Osteocyte (in vitro differentiated cells): ENCODE measurements around the gene SKAP1. TPM values are rescaled to one million over a fixed set of nuclear protein-coding genes. Genes with fewer than 3 reads are reported as not detected.

ENCODE experiments used
- DNase-seq: peaks from one replicate; pipeline ENCODE4 v3.0.0; 2021; ENCODE audit warnings: mixed read lengths; ENCODE audit not compliant: unreplicated experiment; ENCODE audit errors: extremely low spot score
- H3K27ac Mint-ChIP-seq: one replicate; pipeline ENCODE4 v1.8.0; 2021; ENCODE audit warnings: mild to moderate bottlenecking, mixed read lengths; ENCODE audit not compliant: unreplicated experiment
- H3K27me3 Mint-ChIP-seq: one replicate; pipeline ENCODE4 v1.8.0; 2021; ENCODE audit warnings: mixed read lengths; ENCODE audit not compliant: unreplicated experiment
- H3K36me3 Mint-ChIP-seq: one replicate; pipeline ENCODE4 v1.8.0; 2021; ENCODE audit warnings: mixed read lengths; ENCODE audit not compliant: unreplicated experiment
- H3K4me1 Mint-ChIP-seq: one replicate; pipeline ENCODE4 v1.8.0; 2021; ENCODE audit warnings: mixed read lengths; ENCODE audit not compliant: unreplicated experiment
- H3K4me3 Mint-ChIP-seq: one replicate; pipeline ENCODE4 v1.8.0; 2021; ENCODE audit warnings: mild to moderate bottlenecking, moderate library complexity, mixed read lengths; ENCODE audit not compliant: unreplicated experiment
- H3K9me3 Mint-ChIP-seq: one replicate; pipeline ENCODE4 v1.8.0; 2021; ENCODE audit warnings: mixed read lengths; ENCODE audit not compliant: unreplicated experiment
- CTCF ChIP-seq: fragments of 200-600 bp; sonication (generic); IDR thresholded peaks from 2 replicates; pipeline ENCODE4 v1.5.0; 2021; ENCODE audit warnings: antibody characterized with exemption, mild to moderate bottlenecking, moderate library complexity
- total RNA-seq: library from RNA; stranded (reverse); gene quantifications from 2 replicates; pipeline ENCODE4 v1.2.1, GENCODE V29; 2021

SKAP1 gene
- total RNA-seq, 1 donor from 2014 or later: not detected

DNA sequence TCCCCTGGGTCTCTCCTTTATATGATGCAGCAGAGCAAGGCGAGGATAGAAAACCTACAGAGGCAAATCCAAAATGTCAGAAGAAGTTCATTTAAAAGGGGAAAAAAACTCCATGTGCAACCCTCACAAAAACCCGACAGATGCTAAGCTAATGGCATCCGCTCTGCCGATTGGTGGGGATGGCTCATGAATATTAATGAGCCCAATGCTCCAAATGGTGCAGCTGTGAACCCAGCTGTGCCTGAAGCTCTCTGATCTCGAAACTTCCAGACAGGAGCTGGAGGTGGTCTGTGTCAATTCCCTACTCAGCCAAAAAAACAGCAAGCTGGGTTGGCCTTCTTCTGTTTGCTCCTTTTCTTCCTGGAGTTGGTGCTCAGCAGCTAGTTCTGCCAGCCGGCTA is 306.9 kb downstream of the SKAP1 start:
- Mint-ChIP-seq H3K36me3 (peaks cover 38% of the 10 kb centered on the region), H3K27ac (no peak overlapping the region), H3K27me3 (no peaks in the 10 kb centered on the region), H3K4me1 (peaks cover 1% of the 10 kb centered on the region), H3K4me3 (no peak overlapping the region), H3K9me3 (no peaks in the 10 kb centered on the region)
- TF ChIP-seq CTCF: no peak
- no peak for DNase-seq

- Mint-ChIP-seq H3K36me3 (peaks cover 42% of the 10 kb centered on the region), H3K9me3 (no peaks in the 10 kb centered on the region), H3K27me3 (no peaks in the 10 kb centered on the region), H3K4me3 (no peak overlapping the region), H3K4me1 (no peaks in the 10 kb centered on the region), H3K27ac (no peak overlapping the region)
- TF ChIP-seq CTCF: no peak
- no peak for DNase-seq
Measured at GRCh38 chr17:48122665-48123045, 307.4 kb downstream of the SKAP1 start.

GRCh38 chr17:48121923-48122664 is 307.9 kb downstream of the SKAP1 start:
- Mint-ChIP-seq H3K4me1 (no peaks in the 10 kb centered on the region), H3K4me3 (no peak overlapping the region), H3K9me3 (no peaks in the 10 kb centered on the region), H3K27ac (no peak overlapping the region), H3K27me3 (no peaks in the 10 kb centered on the region), H3K36me3 (peaks cover 40% of the 10 kb centered on the region)
- DNase-seq: no peak
- no peak for TF ChIP-seq CTCF

DNA sequence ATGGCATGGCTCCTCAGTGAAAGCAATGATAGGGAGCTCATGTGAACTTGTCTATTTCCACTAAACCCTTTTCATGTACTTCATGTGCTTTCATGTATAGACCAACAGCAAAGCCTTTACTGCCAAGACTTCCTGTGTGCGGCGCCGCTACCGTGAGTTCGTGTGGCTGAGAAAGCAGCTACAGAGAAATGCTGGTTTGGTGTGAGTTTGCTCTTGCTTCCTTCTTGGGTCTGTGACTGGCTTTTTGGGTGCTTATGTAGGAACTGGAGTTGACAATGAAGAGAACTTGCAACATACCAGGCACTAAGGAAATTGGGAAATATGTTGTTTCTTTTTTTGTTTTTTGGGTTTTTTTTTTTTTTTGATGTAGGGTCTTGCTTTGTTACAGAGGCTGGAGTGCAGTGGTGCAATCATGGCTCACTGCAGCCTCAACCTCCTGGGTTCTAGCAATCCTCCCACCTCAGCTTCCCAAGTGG is 316.8 kb downstream of the SKAP1 start:
- Mint-ChIP-seq H3K4me3 (no peak overlapping the region), H3K4me1 (peaks cover 14% of the 10 kb centered on the region), H3K27me3 (no peaks in the 10 kb centered on the region), H3K36me3 (peaks cover 10% of the 10 kb centered on the region), H3K9me3 (no peaks in the 10 kb centered on the region), H3K27ac (no peak overlapping the region)
- DNase-seq: no peak
- TF ChIP-seq CTCF: no peak

DNA sequence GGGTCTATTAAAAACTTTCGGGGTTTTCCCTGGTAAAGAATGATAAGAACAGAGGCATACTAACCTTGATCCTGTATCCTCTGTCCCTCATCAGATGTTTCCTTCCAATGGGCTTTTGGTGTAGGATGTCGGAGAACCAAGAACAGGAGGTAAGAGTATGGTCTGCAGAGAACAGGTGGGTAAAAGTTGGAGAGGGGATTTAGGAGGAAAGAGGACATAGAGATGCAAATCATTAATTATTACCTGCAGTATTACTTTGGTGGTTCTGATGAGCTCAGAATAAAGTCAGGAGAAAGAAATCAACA is 318.1 kb downstream of the SKAP1 start:
- no peak for TF ChIP-seq CTCF
- no peak for DNase-seq
- no peaks in the 10 kb centered on the region for H3K27me3 Mint-ChIP-seq
- H3K4me1 Mint-ChIP-seq: peaks cover 18% of the 10 kb centered on the region
- H3K36me3 Mint-ChIP-seq: peaks cover 5% of the 10 kb centered on the region
- no peaks in the 10 kb centered on the region for H3K9me3 Mint-ChIP-seq
- no peak overlapping the region for H3K27ac Mint-ChIP-seq
- no peak overlapping the region for H3K4me3 Mint-ChIP-seq
